VCaP (cell line): ENCODE measurements around the gene CPNE6.
"Not testable (repeated sequence)": the region's sequence is repeated elsewhere in the genome, so short reads cannot be mapped to it uniquely, and the experiment has no call there.

ENCODE experiments used
- H3K27ac ChIP-seq: fragments of 450-650 bp; 2 replicates; pipeline ENCODE4 v1.5.1; 2017
- CTCF ChIP-seq: fragments of 450-650 bp; conservative IDR thresholded peaks from 2 replicates; pipeline ENCODE4 v1.5.1; 2017; ENCODE audit warnings: mild to moderate bottlenecking, moderate library complexity

The CPNE6 gene

DNA sequence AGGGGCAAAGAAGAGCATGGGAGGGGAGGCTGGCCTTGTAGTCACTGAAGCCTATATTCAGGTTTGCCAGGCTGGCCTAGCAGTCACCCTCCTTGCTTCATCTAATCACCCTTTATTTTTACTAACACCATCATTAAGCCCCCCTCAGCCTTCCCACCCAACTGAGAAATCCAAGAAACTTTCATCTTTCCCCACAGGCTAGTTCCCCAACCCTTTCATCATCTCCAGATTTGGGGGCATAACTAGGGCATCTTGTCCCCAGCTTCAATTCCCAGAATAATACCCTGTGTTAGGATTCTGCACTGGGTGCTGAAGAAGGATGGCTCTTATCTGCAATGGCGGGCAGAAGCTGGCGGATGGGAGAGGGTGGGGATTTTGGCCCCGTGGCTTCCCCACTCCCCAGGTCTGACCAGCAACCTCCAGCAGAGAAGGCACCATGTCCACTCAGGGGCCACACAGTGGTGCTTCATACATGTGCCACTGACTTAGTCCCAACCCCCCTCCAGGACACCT is 29.7 kb downstream of the CPNE6 start:
- no peak overlapping the region for H3K27ac ChIP-seq
- no peak for TF ChIP-seq CTCF

DNA sequence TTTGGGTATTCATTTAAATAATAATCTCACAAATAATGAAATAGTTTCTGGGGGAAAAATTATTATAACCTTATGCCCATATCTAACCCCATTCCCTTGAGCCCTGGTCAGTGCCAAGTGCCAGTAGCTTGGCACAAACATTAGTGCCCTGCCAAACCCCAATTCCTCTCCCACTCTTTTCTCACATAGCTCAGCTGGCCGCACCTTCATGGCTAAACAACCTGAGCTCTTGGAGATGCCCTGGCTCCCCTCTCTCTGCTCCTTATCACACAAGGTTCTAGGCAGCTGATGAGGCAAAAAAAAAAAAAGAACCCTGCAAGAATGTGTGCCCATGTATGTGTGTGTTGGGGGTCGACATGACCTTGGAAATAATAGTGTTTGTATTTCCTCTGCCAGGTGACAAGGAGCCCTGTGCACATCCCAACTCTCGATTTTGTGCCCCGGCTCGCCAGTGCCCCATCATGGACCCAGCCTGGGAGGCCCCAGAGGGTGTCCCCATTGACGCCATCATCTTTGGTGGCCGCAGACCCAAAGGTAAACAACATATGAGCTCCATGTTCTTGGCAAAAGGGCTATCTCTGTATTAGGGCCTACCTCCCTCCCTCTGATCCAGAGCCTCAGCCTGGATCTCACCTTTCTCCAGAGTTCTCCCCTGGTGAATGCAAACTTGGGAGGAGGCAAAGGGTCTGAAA is 31.1 kb downstream of the CPNE6 start:
- TF ChIP-seq CTCF = no peak

DNA sequence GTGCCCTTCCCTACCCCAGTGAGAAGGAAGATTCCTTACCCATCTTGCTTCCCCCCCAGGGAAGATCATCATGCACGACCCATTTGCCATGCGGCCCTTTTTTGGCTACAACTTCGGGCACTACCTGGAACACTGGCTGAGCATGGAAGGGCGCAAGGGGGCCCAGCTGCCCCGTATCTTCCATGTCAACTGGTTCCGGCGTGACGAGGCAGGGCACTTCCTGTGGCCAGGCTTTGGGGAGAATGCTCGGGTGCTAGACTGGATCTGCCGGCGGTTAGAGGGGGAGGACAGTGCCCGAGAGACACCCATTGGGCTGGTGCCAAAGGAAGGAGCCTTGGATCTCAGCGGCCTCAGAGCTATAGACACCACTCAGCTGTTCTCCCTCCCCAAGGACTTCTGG is 32.1 kb downstream of the CPNE6 start:
- H3K27ac ChIP-seq = no peak overlapping the region
- no peak for TF ChIP-seq CTCF

More for the DNA sequence above, 31.1 kb downstream of the CPNE6 start:
- H3K27ac ChIP-seq = no peak overlapping the region

GRCh38 chr14:24105609-24106239 is 34.4 kb downstream of the CPNE6 start:
- H3K27ac ChIP-seq = not testable (repeated sequence)

GRCh38 chr14:24106672-24107271 is 35.4 kb downstream of the CPNE6 start:
- H3K27ac ChIP-seq = no peak overlapping the region
- TF ChIP-seq CTCF = no peak

DNA sequence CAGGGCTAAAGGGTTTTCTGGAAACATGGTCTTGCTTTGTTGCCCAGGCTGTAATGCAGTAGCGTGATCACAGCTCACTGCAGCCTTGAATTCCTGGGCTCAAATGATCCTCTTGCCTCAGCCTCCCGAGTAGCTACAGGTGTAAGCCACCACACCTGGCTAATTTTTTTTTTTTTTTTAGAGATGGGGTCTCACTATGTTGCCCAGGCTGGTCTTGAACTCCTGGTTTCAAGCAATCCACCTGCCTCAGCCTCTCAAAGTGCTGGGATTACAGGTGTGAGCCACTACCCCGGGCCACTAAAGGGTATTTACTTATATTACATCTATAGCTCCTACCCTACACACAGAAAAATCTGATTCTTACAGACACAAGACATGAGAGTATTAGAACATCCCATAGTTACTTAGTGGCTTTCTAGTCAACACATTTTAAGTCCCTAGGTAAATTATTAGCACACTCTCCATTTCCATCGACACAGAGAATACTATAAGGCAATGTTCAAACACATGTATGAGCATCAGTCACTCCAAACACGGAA is 37.0 kb downstream of the CPNE6 start:
- TF ChIP-seq CTCF = no peak
- H3K27ac ChIP-seq = peak overlapping the region; percentile 48

DNA sequence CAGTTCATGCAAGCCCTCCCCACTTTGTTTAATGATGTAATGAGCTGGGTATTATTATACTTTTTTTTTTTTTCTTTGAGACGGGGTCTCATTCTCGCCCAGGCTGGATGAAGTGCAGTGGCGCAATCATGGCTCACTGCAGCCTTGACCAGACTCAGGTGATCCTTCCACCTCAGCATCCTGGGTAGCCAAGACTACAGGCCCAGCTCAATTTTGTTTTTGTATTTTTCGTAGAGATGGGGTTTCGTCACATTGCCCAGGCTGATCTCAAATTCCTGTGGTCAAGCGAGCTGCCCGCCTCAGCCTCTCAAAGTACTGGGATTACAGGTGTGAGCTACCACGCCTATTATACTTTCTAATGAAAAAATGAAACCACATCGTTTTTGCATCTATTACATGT is 38.7 kb downstream of the CPNE6 start:
- no peak overlapping the region for H3K27ac ChIP-seq
- no peak for TF ChIP-seq CTCF
